Dendritic cell treated with granulocyte-macrophage colony-stimulating factor and Interleukin-4, amounts not matched to agents 40 ng/mL and 50 ng/mL, for 4 days (primary cell): ENCODE results near the gene HS2ST1.

Experiments used
- H3K27ac Mint-ChIP-seq: one replicate; pipeline ENCODE4 v1.8.0; 2022; ENCODE audit warnings: mild to moderate bottlenecking, mixed read lengths
- H3K27me3 Mint-ChIP-seq: one replicate; pipeline ENCODE4 v1.8.0; 2022; ENCODE audit warnings: mild to moderate bottlenecking, mixed read lengths
- H3K36me3 Mint-ChIP-seq: one replicate; pipeline ENCODE4 v1.8.0; 2022; ENCODE audit warnings: low read depth, mixed read lengths
- H3K4me1 Mint-ChIP-seq: one replicate; pipeline ENCODE4 v1.8.0; 2022; ENCODE audit warnings: low read depth, mixed read lengths
- H3K4me3 Mint-ChIP-seq: one replicate; pipeline ENCODE4 v1.8.0; 2022; ENCODE audit warnings: mild to moderate bottlenecking, moderate library complexity, mixed read lengths
- H3K9me3 Mint-ChIP-seq: one replicate; pipeline ENCODE4 v1.8.0; 2022; ENCODE audit warnings: mixed read lengths
- intact Hi-C: fragments of 100-400 bp; cut with micrococcal nuclease; formaldehyde crosslinking; loops from one replicate; pipeline ENCODE4 v1.15.0; 2022

Gene HS2ST1

DNA sequence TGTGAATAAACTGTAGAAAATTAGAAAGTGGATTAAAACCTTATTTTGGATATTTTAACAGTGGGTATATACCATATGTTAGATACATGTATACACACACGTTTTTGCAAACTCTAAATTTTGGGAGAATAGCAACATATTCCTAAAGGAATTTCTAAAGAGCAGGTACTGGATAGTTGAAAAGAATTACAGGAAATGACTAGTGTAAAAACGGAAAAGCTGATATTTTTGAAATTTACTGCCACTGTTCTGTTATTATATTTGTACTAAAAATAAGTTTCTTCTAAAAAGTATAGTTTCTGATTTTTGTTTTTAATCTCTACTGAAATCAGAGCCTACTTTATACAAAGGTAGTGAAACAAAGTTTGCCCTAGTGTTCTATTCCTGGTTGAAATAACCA lies 114.1 kb downstream of the HS2ST1 start:
- no peaks in the 10 kb centered on the region for H3K36me3 Mint-ChIP-seq
- no peaks in the 10 kb centered on the region for H3K4me1 Mint-ChIP-seq
- no peaks in the 10 kb centered on the region for H3K27me3 Mint-ChIP-seq
- intact Hi-C loops: no loop called here
- no peaks in the 10 kb centered on the region for H3K9me3 Mint-ChIP-seq
- no peak overlapping the region for H3K27ac Mint-ChIP-seq
- no peak overlapping the region for H3K4me3 Mint-ChIP-seq

DNA sequence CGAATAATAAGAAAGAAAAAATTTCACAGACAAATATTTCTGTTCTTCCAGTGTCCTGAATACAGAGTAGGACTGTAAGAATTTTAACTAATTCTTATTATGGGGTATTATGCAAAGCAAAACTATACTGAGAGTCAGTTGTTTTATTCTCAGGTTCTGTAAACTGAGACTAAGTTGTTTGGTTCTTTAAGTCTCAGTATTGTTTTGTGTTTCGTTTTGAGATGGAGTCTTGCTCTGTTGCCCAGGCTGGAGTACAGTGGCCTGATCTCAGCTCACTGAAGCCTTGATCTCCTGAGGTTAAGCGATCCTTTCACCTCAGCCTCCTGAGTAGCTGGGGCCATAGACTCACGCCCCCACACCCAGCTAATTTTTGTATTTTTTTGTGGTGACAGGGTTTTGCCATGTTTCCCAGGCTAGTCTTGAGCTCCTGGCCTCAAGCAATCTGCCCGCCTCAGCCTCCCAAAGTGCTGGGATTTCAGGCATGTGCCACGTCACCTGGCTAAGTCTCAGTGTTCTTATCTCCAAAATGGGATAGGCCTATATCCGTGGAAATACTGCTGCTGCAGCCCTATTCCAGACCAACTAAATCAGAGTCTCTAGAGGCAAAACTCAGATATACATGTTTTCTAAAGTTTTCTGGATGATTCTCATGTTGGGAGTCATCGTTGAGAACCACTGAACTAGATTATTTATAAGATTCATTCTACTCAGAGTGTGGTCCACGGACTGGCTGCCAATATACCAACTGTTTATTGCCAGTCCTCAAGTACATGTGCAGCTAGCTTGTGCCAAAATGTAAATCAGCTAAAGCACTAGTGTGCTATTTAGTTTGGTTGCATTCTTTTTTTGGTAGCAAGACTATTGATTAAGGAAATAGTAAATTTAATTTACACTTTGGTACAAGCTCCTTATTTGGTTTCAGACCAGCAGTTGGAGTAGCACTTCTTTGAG lies 116.6 kb downstream of the HS2ST1 start:
- H3K36me3 Mint-ChIP-seq: no peaks in the 10 kb centered on the region
- intact Hi-C loops: no loop called here
- H3K4me3 Mint-ChIP-seq: no peak overlapping the region
- no peaks in the 10 kb centered on the region for H3K9me3 Mint-ChIP-seq
- H3K27me3 Mint-ChIP-seq: no peaks in the 10 kb centered on the region
- no peak overlapping the region for H3K27ac Mint-ChIP-seq
- H3K4me1 Mint-ChIP-seq: no peaks in the 10 kb centered on the region

DNA sequence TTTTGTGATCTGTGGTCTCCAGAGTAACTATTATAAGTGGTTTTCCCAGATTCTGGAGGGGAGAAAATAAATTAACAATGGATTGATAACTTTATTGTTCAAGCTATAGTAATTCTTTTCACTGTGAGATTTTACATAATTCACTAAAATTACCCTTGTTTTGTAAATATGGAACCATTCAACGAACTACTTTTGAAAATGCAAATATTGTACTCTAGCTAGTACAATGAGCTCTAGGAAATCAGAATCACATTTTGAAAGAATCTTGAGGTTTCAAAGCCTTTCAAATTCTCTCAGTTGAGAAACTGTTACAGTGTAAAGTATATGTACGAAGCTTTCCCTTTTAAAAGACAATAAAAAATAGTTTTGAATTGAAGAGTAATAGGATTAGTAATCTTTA lies 119.9 kb downstream of the HS2ST1 start:
- no peaks in the 10 kb centered on the region for H3K36me3 Mint-ChIP-seq
- no peak overlapping the region for H3K27ac Mint-ChIP-seq
- intact Hi-C loops: no loop called here
- no peaks in the 10 kb centered on the region for H3K4me1 Mint-ChIP-seq
- no peak overlapping the region for H3K4me3 Mint-ChIP-seq
- H3K9me3 Mint-ChIP-seq: no peaks in the 10 kb centered on the region
- H3K27me3 Mint-ChIP-seq: no peaks in the 10 kb centered on the region

DNA sequence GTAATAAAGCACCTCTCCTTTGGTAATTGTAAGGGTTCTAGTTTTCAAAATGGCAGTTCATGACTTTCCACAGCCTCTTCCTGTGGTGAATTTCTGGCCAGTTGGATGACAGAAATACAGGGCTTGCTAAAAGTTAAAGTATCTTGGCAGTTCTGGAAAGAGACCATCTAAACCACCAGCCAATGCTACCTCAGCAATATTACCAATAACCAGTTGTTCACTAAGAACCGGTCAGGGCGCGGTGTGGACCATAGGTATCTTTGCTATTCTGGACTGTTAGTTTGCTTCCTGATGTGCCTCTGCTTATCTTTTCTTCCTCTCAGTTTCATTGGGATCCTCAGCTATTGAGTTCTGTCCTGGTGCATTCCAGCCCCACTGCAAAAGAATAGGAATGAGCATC lies 124.7 kb downstream of the HS2ST1 start:
- H3K27me3 Mint-ChIP-seq: no peaks in the 10 kb centered on the region
- H3K4me3 Mint-ChIP-seq: no peak overlapping the region
- H3K27ac Mint-ChIP-seq: no peak overlapping the region
- intact Hi-C loops: no loop called here
- H3K9me3 Mint-ChIP-seq: no peaks in the 10 kb centered on the region
- no peaks in the 10 kb centered on the region for H3K36me3 Mint-ChIP-seq
- H3K4me1 Mint-ChIP-seq: peaks cover 5% of the 10 kb centered on the region

DNA sequence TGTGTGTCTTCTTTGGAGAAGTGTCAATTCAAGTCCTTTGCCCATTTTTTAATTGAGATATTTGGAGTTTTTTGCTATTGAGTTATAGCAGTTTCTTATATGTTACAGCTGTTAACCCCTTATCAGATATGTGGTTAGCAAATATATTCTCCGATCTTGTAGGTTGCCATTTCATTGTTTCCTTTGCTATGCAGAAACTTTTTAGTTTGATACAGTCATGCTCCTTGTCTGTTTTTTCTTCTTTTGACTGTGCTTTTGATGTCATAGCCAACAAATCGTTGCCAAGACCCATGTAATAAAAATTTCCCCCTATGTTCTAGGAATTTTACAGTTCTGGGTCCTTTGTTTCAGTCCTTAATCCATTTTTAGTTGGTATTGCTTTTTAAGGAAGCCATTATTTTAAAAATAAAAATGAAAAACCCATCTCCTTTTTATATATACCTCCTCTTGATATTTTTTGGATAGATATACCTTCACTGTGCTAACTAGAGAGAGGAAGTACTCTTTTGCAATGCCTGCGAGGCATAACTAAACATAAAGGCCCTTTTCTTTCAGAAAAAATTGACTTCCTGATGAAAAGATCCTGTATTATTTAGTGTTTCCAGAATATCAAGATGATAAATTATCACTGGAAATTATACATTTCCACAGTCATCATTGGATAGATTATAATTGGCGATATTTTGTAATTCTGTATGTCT lies 127.8 kb downstream of the HS2ST1 start:
- Mint-ChIP-seq H3K9me3 (no peaks in the 10 kb centered on the region), H3K4me1 (peaks cover 10% of the 10 kb centered on the region), H3K36me3 (no peaks in the 10 kb centered on the region), H3K27me3 (no peaks in the 10 kb centered on the region), H3K4me3 (no peak overlapping the region), H3K27ac (no peak overlapping the region)
- intact Hi-C loops: no loop called here

DNA sequence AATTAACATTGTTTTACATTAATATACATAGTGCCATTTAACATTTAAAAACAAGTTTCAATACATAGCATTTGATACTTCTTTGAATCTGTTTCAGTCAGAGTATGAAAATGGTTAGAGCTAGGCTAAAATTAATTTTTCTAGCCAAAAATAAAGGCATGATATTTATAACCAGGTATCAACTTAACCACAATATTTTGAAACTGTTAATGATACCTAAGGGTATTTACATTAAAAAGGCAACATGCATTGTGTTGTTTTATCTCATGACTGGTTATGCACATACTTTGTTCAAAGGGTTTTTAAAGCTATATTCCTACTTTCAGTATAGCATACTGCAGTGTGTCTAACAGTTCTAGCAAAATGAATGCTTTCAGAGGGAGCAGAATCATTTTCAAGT lies 130.0 kb downstream of the HS2ST1 start:
- no peaks in the 10 kb centered on the region for H3K27me3 Mint-ChIP-seq
- intact Hi-C loops: no loop called here
- H3K9me3 Mint-ChIP-seq: peaks cover 9% of the 10 kb centered on the region
- H3K36me3 Mint-ChIP-seq: no peaks in the 10 kb centered on the region
- no peak overlapping the region for H3K4me3 Mint-ChIP-seq
- H3K27ac Mint-ChIP-seq: no peak overlapping the region
- peaks cover 10% of the 10 kb centered on the region for H3K4me1 Mint-ChIP-seq

DNA sequence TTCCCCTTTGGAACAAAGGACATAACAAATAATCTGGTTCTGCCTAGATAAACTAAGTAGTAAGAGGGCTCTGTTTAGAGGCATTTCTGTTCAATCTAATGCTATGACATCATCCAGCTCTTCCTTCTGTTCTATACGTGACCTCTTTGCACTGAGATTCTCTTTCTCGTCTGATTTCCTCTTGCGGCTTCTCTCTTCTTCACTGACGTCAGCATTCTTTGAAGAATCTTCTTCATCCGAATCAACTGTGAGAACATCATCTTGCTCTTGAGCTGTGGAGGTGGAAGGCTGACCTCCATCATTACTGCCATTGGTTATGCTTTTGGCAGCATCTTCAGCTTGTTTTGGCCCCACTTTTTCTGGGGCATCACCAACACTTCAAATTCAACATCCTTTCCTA lies 130.4 kb downstream of the HS2ST1 start:
- H3K9me3 Mint-ChIP-seq: peaks cover 9% of the 10 kb centered on the region
- peaks cover 10% of the 10 kb centered on the region for H3K4me1 Mint-ChIP-seq
- H3K27me3 Mint-ChIP-seq: no peaks in the 10 kb centered on the region

DNA sequence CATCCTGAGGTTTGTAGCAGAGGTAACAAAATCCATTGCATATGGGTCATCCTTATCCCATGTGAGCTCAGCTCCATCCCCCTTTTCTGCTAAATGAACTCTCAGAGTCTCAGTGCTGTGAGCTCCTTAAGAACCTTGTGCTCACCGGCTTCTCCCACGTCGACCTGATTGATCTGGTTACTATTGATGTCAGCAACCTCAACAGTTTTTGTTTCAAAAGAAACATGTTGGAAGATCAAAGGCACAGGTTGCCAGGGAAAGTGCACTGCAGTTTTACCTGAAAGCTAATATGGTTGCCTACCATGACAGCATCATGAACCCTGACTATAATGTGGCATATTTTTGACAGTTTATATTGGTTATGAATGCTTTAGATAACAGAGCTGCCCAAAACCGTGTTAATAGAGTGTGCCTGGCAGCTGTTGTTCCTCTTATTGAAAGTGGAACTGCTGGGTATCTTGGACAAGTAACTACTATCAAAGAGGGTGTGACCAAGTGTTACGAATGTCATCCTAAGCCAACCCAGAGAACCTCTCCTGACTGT lies 131.4 kb downstream of the HS2ST1 start:
- Mint-ChIP-seq H3K4me3 (no peak overlapping the region), H3K27ac (no peak overlapping the region), H3K36me3 (no peaks in the 10 kb centered on the region), H3K4me1 (peaks cover 10% of the 10 kb centered on the region), H3K27me3 (no peaks in the 10 kb centered on the region), H3K9me3 (peaks cover 9% of the 10 kb centered on the region)
- intact Hi-C loops: no loop called here

More for the DNA sequence above, 130.4 kb downstream of the HS2ST1 start:
- intact Hi-C loops: no loop called here
- no peak overlapping the region for H3K4me3 Mint-ChIP-seq
- H3K27ac Mint-ChIP-seq: no peak overlapping the region
- no peaks in the 10 kb centered on the region for H3K36me3 Mint-ChIP-seq

DNA sequence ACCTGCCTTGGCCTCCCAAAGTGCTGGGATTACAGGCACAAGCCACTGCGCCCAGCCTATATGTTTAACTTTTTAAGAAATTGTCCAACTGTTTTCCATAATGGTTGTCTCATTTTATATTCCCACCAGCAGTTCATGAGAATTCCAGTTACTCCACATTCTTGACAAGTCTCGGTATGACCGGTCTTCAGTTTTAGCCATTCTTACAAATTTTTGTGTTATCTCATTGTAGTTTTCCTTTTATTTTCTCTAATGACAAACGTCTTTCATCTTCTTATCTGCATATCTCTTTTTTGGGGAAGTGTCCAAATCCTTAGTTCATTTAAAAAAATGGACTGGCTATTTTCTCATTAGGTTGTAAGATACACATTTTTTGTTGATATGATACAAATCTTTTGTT lies 132.5 kb downstream of the HS2ST1 start:
- intact Hi-C loops: no loop called here
- peaks cover 10% of the 10 kb centered on the region for H3K4me1 Mint-ChIP-seq
- H3K36me3 Mint-ChIP-seq: no peaks in the 10 kb centered on the region
- no peaks in the 10 kb centered on the region for H3K27me3 Mint-ChIP-seq
- H3K27ac Mint-ChIP-seq: no peak overlapping the region
- no peak overlapping the region for H3K4me3 Mint-ChIP-seq
- peaks cover 9% of the 10 kb centered on the region for H3K9me3 Mint-ChIP-seq

DNA sequence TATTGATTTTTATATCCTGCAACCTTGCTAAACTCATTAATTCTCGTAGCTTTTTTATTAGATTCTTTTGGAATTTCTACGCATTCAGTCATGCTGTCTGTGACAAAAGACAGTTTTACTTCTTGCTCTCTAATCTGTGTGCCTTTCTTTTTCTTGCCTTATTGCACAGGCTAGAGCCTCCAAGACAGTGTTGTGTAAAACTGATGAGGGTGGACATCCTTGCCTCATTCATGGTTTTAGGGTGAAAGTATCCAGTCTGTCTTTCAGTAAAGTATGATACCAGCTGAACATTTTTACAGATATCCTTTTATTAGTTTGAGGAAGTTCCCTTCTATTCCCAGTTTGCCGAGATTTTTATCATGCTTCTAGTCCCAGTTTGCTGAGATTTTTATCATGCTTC lies 133.8 kb downstream of the HS2ST1 start:
- intact Hi-C loops: no loop called here
- Mint-ChIP-seq H3K27ac (no peak overlapping the region), H3K4me3 (no peak overlapping the region), H3K9me3 (peaks cover 9% of the 10 kb centered on the region), H3K36me3 (no peaks in the 10 kb centered on the region), H3K27me3 (no peaks in the 10 kb centered on the region), H3K4me1 (peaks cover 5% of the 10 kb centered on the region)

DNA sequence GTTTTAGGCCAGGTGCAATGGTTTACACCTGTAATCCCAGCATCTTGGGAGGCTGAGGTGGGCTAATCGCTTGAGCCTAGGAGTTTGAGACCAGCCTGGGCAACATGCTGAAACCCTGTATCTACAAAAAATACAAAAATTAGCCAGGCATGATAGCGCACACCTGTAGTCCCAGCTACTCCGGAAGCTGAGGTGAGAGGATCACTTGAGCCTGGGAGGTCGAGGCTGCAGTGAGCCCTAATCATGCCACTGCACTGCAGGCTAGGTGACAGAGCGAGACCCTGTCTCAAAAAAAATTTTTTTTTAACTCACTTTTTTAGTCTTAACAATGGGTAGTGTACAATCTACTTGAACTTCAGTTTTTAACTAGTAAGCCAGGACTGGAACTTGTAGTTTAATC lies 137.5 kb downstream of the HS2ST1 start:
- Mint-ChIP-seq H3K36me3 (no peaks in the 10 kb centered on the region), H3K9me3 (peaks cover 9% of the 10 kb centered on the region), H3K4me3 (no peak overlapping the region), H3K27ac (no peak overlapping the region), H3K4me1 (no peaks in the 10 kb centered on the region), H3K27me3 (no peaks in the 10 kb centered on the region)
- intact Hi-C loops: no loop called here

DNA sequence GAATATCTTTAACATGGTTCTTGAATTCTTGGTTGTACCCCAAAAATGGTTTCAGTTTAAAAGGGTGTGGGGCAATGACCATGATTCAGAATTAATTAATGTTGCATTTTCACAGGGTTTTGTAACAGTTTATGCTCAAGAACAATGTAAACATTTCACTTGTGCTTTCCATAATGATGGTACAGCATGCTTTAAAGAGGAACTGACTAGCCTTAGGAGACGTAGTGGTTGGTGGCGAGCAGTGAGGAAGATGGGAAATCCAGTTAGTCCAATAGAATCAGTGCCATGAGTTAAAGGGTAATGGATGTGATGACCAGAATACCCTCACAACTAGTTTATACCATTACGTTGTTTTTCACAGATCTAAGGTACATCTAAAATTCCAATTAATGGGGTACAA lies 138.0 kb downstream of the HS2ST1 start:
- Mint-ChIP-seq H3K27ac (no peak overlapping the region), H3K4me1 (peaks cover under 1% of the 10 kb centered on the region), H3K9me3 (peaks cover 9% of the 10 kb centered on the region), H3K36me3 (no peaks in the 10 kb centered on the region), H3K4me3 (no peak overlapping the region), H3K27me3 (no peaks in the 10 kb centered on the region)
- intact Hi-C loops: no loop called here

DNA sequence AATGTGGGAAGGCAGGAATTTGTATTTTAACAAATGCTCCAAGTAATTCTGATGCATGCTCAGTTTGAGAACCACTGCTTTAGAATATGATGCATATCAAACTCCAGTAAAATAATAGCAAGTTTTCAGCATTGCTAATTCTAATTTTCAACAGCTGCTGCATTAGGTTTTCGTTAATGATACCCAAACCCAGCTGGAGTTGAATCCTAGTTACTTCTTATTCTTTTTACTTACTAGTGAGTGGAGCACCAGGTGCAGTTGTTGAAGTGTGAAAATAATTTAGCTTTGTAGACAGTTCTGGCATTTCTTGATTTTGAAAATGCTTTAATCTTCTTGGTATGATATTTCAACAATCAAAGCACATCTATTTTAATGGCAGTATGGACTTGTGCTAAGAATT lies 138.5 kb downstream of the HS2ST1 start:
- Mint-ChIP-seq H3K9me3 (peaks cover 7% of the 10 kb centered on the region), H3K4me3 (no peak overlapping the region)
- intact Hi-C loops: no loop called here

DNA sequence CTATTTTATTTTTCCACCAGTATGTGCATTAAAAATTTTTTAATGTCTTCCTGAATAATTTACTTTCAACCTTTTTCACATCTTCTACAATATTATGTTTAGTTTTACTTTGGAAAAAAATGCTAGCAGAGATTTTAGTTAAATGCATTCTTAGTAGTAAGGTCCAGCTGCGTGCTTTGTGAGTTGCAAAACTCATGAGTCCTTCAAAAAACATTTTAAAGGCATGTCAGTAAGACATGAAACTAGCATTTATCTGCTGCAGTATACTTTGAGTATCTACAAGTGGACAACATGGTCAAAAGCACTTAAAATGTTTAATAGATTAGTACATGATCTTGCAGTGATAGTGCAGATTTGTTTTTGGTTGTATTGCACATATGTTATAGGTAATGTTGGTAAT lies 139.0 kb downstream of the HS2ST1 start:
- intact Hi-C loops: no loop called here
- Mint-ChIP-seq H3K4me1 (peaks cover 10% of the 10 kb centered on the region), H3K27me3 (no peaks in the 10 kb centered on the region), H3K4me3 (no peak overlapping the region), H3K36me3 (no peaks in the 10 kb centered on the region), H3K27ac (no peak overlapping the region), H3K9me3 (peaks cover 2% of the 10 kb centered on the region)

More for the DNA sequence above, 138.5 kb downstream of the HS2ST1 start:
- no peaks in the 10 kb centered on the region for H3K27me3 Mint-ChIP-seq
- H3K4me1 Mint-ChIP-seq: peaks cover 6% of the 10 kb centered on the region
- no peak overlapping the region for H3K27ac Mint-ChIP-seq
- H3K36me3 Mint-ChIP-seq: no peaks in the 10 kb centered on the region
